Parathyroid adenoma (tissue), 2 donors: Measurements from ENCODE around the gene XIRP1.

Experiments
- H2AFZ ChIP-seq: fragments of 300-600 bp; sonication (generic); one replicate; pipeline ENCODE4 v1.7.0; 2017; ENCODE audit warnings: antibody characterized with exemption, mild to moderate bottlenecking
- H3K27ac ChIP-seq: fragments of 300-600 bp; sonication (generic); one replicate; pipeline ENCODE4 v1.7.0; 2017
- H3K27me3 ChIP-seq: fragments of 300-600 bp; sonication (generic); one replicate; pipeline ENCODE4 v1.7.0; 2017; ENCODE audit warnings: low read length; ENCODE audit not compliant: control insufficient read depth, insufficient read depth
- H3K36me3 ChIP-seq: fragments of 300-600 bp; sonication (generic); one replicate; pipeline ENCODE4 v1.7.0; 2017; ENCODE audit warnings: low read length; ENCODE audit not compliant: control insufficient read depth, insufficient read depth
- H3K4me1 ChIP-seq: fragments of 300-600 bp; sonication (generic); one replicate; pipeline ENCODE4 v1.7.0; 2017; ENCODE audit warnings: control low read depth
- H3K4me2 ChIP-seq: fragments of 300-600 bp; sonication (generic); one replicate; pipeline ENCODE4 v1.7.0; 2017; ENCODE audit warnings: low read length
- H3K4me3 ChIP-seq: fragments of 300-600 bp; sonication (generic); one replicate; pipeline ENCODE4 v1.7.0; 2017; ENCODE audit warnings: low read depth, low read length
- H3K79me2 ChIP-seq: fragments of 300-600 bp; sonication (generic); one replicate; pipeline ENCODE4 v1.7.0; 2017; ENCODE audit warnings: control low read depth
- H3K9ac ChIP-seq: fragments of 300-600 bp; sonication (generic); one replicate; pipeline ENCODE4 v1.7.0; 2017; ENCODE audit warnings: mild to moderate bottlenecking
- H3K9me3 ChIP-seq: fragments of 300-600 bp; sonication (generic); one replicate; pipeline ENCODE4 v1.7.0; 2017; ENCODE audit warnings: low read length; ENCODE audit not compliant: control insufficient read depth
- CTCF ChIP-seq: fragments of 300-600 bp; sonication (generic); IDR thresholded peaks from one replicate; pipeline ENCODE4 v1.7.0; 2017; ENCODE audit warnings: antibody characterized with exemption, mild to moderate bottlenecking
- donor health status: primary hyperparathyroidism.

Gene XIRP1

GRCh38 chr3:39184968-39185285 is 7.5 kb downstream of the XIRP1 start:
- Histone ChIP-seq H3K9me3 (no peaks in the 10 kb centered on the region), H3K4me2 (no peak overlapping the region), H3K4me3 (no peak overlapping the region), H2AFZ (no peak overlapping the region), H3K4me1 (peaks cover 10% of the 10 kb centered on the region), H3K27me3 (no peaks in the 10 kb centered on the region), H3K36me3 (no peaks in the 10 kb centered on the region), H3K9ac (no peak overlapping the region), H3K79me2 (no peaks in the 10 kb centered on the region), H3K27ac (no peak overlapping the region)
- TF ChIP-seq CTCF: no peak

- H3K4me2 ChIP-seq: no peak overlapping the region
- H3K4me3 ChIP-seq: no peak overlapping the region
- no peak overlapping the region for H3K9ac ChIP-seq
- TF ChIP-seq CTCF: no peak
- H2AFZ ChIP-seq: no peak overlapping the region
- H3K27me3 ChIP-seq: no peaks in the 10 kb centered on the region
- no peaks in the 10 kb centered on the region for H3K36me3 ChIP-seq
- H3K4me1 ChIP-seq: peaks cover 15% of the 10 kb centered on the region
- H3K27ac ChIP-seq: no peak overlapping the region
- no peaks in the 10 kb centered on the region for H3K9me3 ChIP-seq
- no peaks in the 10 kb centered on the region for H3K79me2 ChIP-seq
Measured at GRCh38 chr3:39184081-39184967, 8.1 kb downstream of the XIRP1 start.

- Histone ChIP-seq H3K27me3 (no peaks in the 10 kb centered on the region), H3K9me3 (no peaks in the 10 kb centered on the region), H3K4me1 (peaks cover 22% of the 10 kb centered on the region), H3K27ac (peak overlapping the region; percentile 62), H3K4me2 (no peak overlapping the region), H3K36me3 (no peaks in the 10 kb centered on the region), H3K9ac (no peak overlapping the region), H2AFZ (no peak overlapping the region), H3K79me2 (no peaks in the 10 kb centered on the region), H3K4me3 (no peak overlapping the region)
- no peak for TF ChIP-seq CTCF
Measured at GRCh38 chr3:39183211-39184080, 8.9 kb downstream of the XIRP1 start.

GRCh38 chr3:39181408-39182335 is 10.7 kb downstream of the XIRP1 start:
- Histone ChIP-seq H3K9ac (no peak overlapping the region), H3K36me3 (no peaks in the 10 kb centered on the region), H3K4me1 (peaks cover 30% of the 10 kb centered on the region), H3K4me2 (peak overlapping the region; percentile 60), H2AFZ (peak overlapping the region; percentile 63), H3K4me3 (peak overlapping the region; percentile 55), H3K27ac (peak overlapping the region; percentile 65), H3K27me3 (no peaks in the 10 kb centered on the region), H3K79me2 (no peaks in the 10 kb centered on the region), H3K9me3 (no peaks in the 10 kb centered on the region)
- no peak for TF ChIP-seq CTCF
